Kidney (tissue), 14 donors: ENCODE results near the gene CES4A. TPM values are rescaled to one million over a fixed set of nuclear protein-coding genes. Genes with fewer than 3 reads are reported as not detected.

Experiments
- DNase-seq, 5 donors: peaks; one replicate each; pipeline ENCODE4 v3.0.0-alpha.2; 2013 to 2020
- FAIRE-seq: peaks from 2 replicates; lab custom pipeline; 2012; peaks lifted over from hg19 to GRCh38; lab: Jason Lieb, UNC
- H3K27ac ChIP-seq, 2 donors: one replicate each; pipeline ENCODE4 v1.7.0; 2013; ENCODE audit warnings: low read depth in 2 of 2, low read length in 2 of 2, inconsistent platforms in 1 of 2
- H3K27me3 ChIP-seq: one replicate; pipeline ENCODE4 v1.7.1; 2013; ENCODE audit warnings: low read length, inconsistent platforms; ENCODE audit not compliant: control insufficient read depth, insufficient read depth
- H3K36me3 ChIP-seq, 3 donors: one replicate each; pipeline versions ENCODE4 v1.7.0 to v1.7.1; 2013; ENCODE audit warnings: low read length in 3 of 3, control low read depth in 1 of 3, inconsistent platforms in 1 of 3; ENCODE audit not compliant: insufficient read depth in 3 of 3, control insufficient read depth in 2 of 3
- H3K4me1 ChIP-seq, 3 donors: one replicate each; pipeline versions ENCODE4 v1.7.0 to v1.7.1; 2013; ENCODE audit warnings: low read length in 3 of 3, inconsistent platforms in 1 of 3, low read depth in 1 of 3; ENCODE audit not compliant: control insufficient read depth in 2 of 3, insufficient read depth in 2 of 3
- H3K4me3 ChIP-seq, 3 donors: one replicate each; pipeline versions ENCODE4 v1.7.0 to v1.8.1; 2013; ENCODE audit warnings: low read length in 3 of 3, control low read depth in 1 of 3, inconsistent platforms in 1 of 3
- H3K9ac ChIP-seq, 3 donors: one replicate each; pipeline versions ENCODE4 v1.7.0 to v1.7.1; 2013; ENCODE audit warnings: low read length in 3 of 3, control low read depth in 1 of 3, inconsistent platforms in 1 of 3
- H3K9me3 ChIP-seq, 3 donors: one replicate each; pipeline versions ENCODE4 v1.7.0 to v1.7.1; 2013; ENCODE audit warnings: low read length in 3 of 3, control low read depth in 1 of 3, inconsistent platforms in 1 of 3; ENCODE audit not compliant: control insufficient read depth in 2 of 3, insufficient read depth in 1 of 3
- CTCF ChIP-seq: IDR thresholded peaks from 3 replicates; pipeline ENCODE4 v1.5.1; 2012; ENCODE audit warnings: mild to moderate bottlenecking, moderate library complexity, borderline replicate concordance; ENCODE audit not compliant: insufficient read depth; ENCODE audit errors: extremely low read depth
- intact Hi-C: fragments of 100-400 bp; cut with DNase I; formaldehyde crosslinking; loops from one replicate; pipeline ENCODE4 v1.11.1; 2022
- polyA plus RNA-seq: library from polyadenylated mRNA; stranded (reverse); fragments of 350-450 nt; fragmentation: Illumina TruSeq; extraction: RNeasy Lipid Tissue Mini Kit (QIAGEN cat#74804); gene quantifications from one replicate; pipeline ENCODE4 v1.2.3, GENCODE V29; 2014; ENCODE audit warnings: low read depth, low replicate concordance; ENCODE audit not compliant: insufficient read depth
- total RNA-seq: library from RNA; stranded (reverse); fragmentation: NEBNext Ultra II Directional; extraction: Animal tissue kit (Norgen Biotek cat#: 25700); gene quantifications from one replicate; pipeline ENCODE4 v1.2.1, GENCODE V29; 2021
- donor health status: control.
- donor health status: control.
- donor health status: control.
- donor health status: control.
- donor health status: control.
- donor health status: DM: yes; HTN: yes; CAD: no.
- donor health status: Normal renal cell carcinoma (clear cell type).

Gene CES4A
- total and polyA plus RNA-seq, 2 donors from 2014 or later, result 14.9 to 31.7 TPM

- FAIRE-seq, result no peak
- peak in 1 of 5 donors; percentile 14 for DNase-seq
Observed at GRCh38 chr16:67011274-67011673, 22.9 kb downstream of the CES4A start.

GRCh38 chr16:67013233-67013822 is 24.9 kb downstream of the CES4A start:
- Histone ChIP-seq H3K9ac (peak overlapping the region in 1 of 3 donors; percentile 3), H3K36me3 (no peaks in the 10 kb centered on the region), H3K27ac (no peak overlapping the region), H3K27me3 (no peaks in the 10 kb centered on the region), H3K4me3 (peak overlapping the region in 1 of 3 donors; percentile 48), H3K4me1 (peaks cover 0 to 8% (median 0%) of the 10 kb centered on the region in 3 donors), H3K9me3 (no peaks in the 10 kb centered on the region)
- FAIRE-seq (no peak), DNase-seq (peak in 2 of 5 donors; percentile 30 to 74)
- no peak for TF ChIP-seq CTCF
- intact Hi-C loops, result no loop called here

More at GRCh38 chr16:67011274-67011673, 22.9 kb downstream of the CES4A start:
- Histone ChIP-seq H3K9ac (no peak overlapping the region), H3K4me3 (no peak overlapping the region), H3K4me1 (peaks cover 0 to 8% (median 0%) of the 10 kb centered on the region in 3 donors), H3K9me3 (no peaks in the 10 kb centered on the region), H3K36me3 (no peaks in the 10 kb centered on the region), H3K27ac (no peak overlapping the region), H3K27me3 (no peaks in the 10 kb centered on the region)
- no peak for TF ChIP-seq CTCF
- intact Hi-C loops, result no loop called here

GRCh38 chr16:67013823-67014633 is 25.6 kb downstream of the CES4A start:
- Histone ChIP-seq H3K27me3 (no peaks in the 10 kb centered on the region), H3K9ac (peak overlapping the region in 1 of 3 donors; percentile 67), H3K9me3 (no peaks in the 10 kb centered on the region), H3K4me3 (peak overlapping the region; percentile 20 to 48 (median 44)), H3K4me1 (peaks cover 0 to 8% (median 0%) of the 10 kb centered on the region in 3 donors), H3K27ac (no peak overlapping the region), H3K36me3 (no peaks in the 10 kb centered on the region)
- intact Hi-C loops, result no loop called here
- FAIRE-seq (no peak), DNase-seq (peak; percentile 91 to 96 (median 93))
- TF ChIP-seq CTCF, result peak; percentile 12
